ENCODE measurements around the gene HSH2D.

The HSH2D gene

GRCh38 chr19:16160445-16160942 lies 17.0 kb downstream of the HSH2D start:
- DNase-seq (ENCODE audit: low spot score) = no peak
- TF ChIP-seq CTCF (IDR thresholded peaks at IDR 0.05; ENCODE audit: extremely low read depth, missing control alignments) = no peak

GRCh38 chr19:16160943-16161560 lies 17.6 kb downstream of the HSH2D start:
- DNase-seq (ENCODE audit: low spot score) = no peak
- no peak for TF ChIP-seq CTCF (IDR thresholded peaks at IDR 0.05; ENCODE audit: extremely low read depth, missing control alignments)

- TF ChIP-seq CTCF (IDR thresholded peaks at IDR 0.05; ENCODE audit: extremely low read depth, missing control alignments) = no peak
- DNase-seq (ENCODE audit: low spot score) = no peak
These were observed 18.4 kb downstream of the HSH2D start for GRCh38 chr19:16161840-16162239.

- no peak for TF ChIP-seq CTCF (IDR thresholded peaks at IDR 0.05; ENCODE audit: extremely low read depth, missing control alignments)
- DNase-seq (ENCODE audit: low spot score) = no peak
These were observed 20.9 kb downstream of the HSH2D start for GRCh38 chr19:16164222-16164890.

- no peak for DNase-seq (ENCODE audit: low spot score)
- no peak for TF ChIP-seq CTCF (IDR thresholded peaks at IDR 0.05; ENCODE audit: extremely low read depth, missing control alignments)
These were observed 22.9 kb downstream of the HSH2D start for GRCh38 chr19:16166417-16166816.

- no peak for TF ChIP-seq CTCF (IDR thresholded peaks at IDR 0.05; ENCODE audit: extremely low read depth, missing control alignments)
- no peak for DNase-seq (ENCODE audit: low spot score)
These were observed 23.6 kb downstream of the HSH2D start for GRCh38 chr19:16167055-16167454.

- no peak for DNase-seq (ENCODE audit: low spot score)
- no peak for TF ChIP-seq CTCF (IDR thresholded peaks at IDR 0.05; ENCODE audit: extremely low read depth, missing control alignments)
These were observed 25.1 kb downstream of the HSH2D start for GRCh38 chr19:16168465-16169081.

Data from GM20000 (cell line).